SK-N-SH (cell line): ENCODE measurements around the gene GRK1. TPM values are rescaled to one million over a fixed set of nuclear protein-coding genes. Genes with fewer than 3 reads are reported as not detected.

Experiments used
- CTCF ChIA-PET: fragments of 300-600, 350-600 bp; formaldehyde crosslinking; extraction: SDS; loops from one replicate; lab custom pipeline; 2021; lab: Yijun Ruan, JAX
- POLR2A ChIA-PET: fragments of 350-600 bp; sonication (Branson Sonifier 250); formaldehyde crosslinking; extraction: SDS; loops from one replicate; lab custom pipeline; 2020; ENCODE audit warnings: antibody characterized with exemption, inconsistent platforms; lab: Yijun Ruan, JAX
- DNase-seq: peaks from one replicate; pipeline ENCODE4 v3.0.0; 2012
- H2AFZ ChIP-seq: fragments of 200-600 bp; sonication (generic); 2 replicates; pipeline ENCODE4 v1.8.1; 2016; ENCODE audit warnings: antibody characterized with exemption, mild to moderate bottlenecking, low read depth
- H3F3A ChIP-seq: fragments of 200-600 bp; sonication (generic); replicated peaks from 2 replicates; pipeline ENCODE3; 2016; ENCODE audit warnings: antibody characterized with exemption, mild to moderate bottlenecking; ENCODE audit not compliant: insufficient read depth
- H3K27ac ChIP-seq, 2 experiments: fragments of 200-500 bp in 1 of 2; fragments of 200-600 bp in 1 of 2; sonication (Bioruptor generic) in 1 of 2; sonication (generic), shearing (Covaris generic) in 1 of 2; 2 replicates each; pipeline versions ENCODE4 v1.5.1 to v1.6.1; 2014 to 2016; ENCODE audit warnings: low read depth in 2 of 2, inconsistent platforms in 1 of 2, low read length in 1 of 2, mild to moderate bottlenecking in 1 of 2, mixed read lengths in 1 of 2
- H3K27me3 ChIP-seq: fragments of 200-600 bp; sonication (generic), shearing (Covaris generic); 2 replicates; pipeline ENCODE4 v1.6.1; 2016; ENCODE audit warnings: mixed run types; ENCODE audit not compliant: insufficient read depth
- H3K36me3 ChIP-seq, 2 experiments: fragments of 200-500 bp in 1 of 2; fragments of 200-600 bp in 1 of 2; sonication (Bioruptor generic) in 1 of 2; sonication (generic) in 1 of 2; replicated peaks in 1 of 2; 2 replicates each; pipeline versions ENCODE3 to v1.5.1; 2014 to 2016; ENCODE audit warnings: low read length in 1 of 2, mild to moderate bottlenecking in 1 of 2; ENCODE audit not compliant: insufficient read depth in 2 of 2, control insufficient read depth in 1 of 2
- H3K4me1 ChIP-seq, 2 experiments: fragments of 200-500 bp in 1 of 2; fragments of 200-600 bp in 1 of 2; sonication (Bioruptor generic) in 1 of 2; sonication (generic), shearing (Covaris generic) in 1 of 2; 2 replicates each; pipeline versions ENCODE4 v1.5.1 to v1.6.1; 2014 to 2016; ENCODE audit warnings: low read depth in 1 of 2, low read length in 1 of 2, mixed run types in 1 of 2; ENCODE audit not compliant: insufficient read depth in 2 of 2, control insufficient read depth in 1 of 2
- H3K4me2 ChIP-seq: fragments of 200-600 bp; sonication (generic), shearing (Covaris generic); 2 replicates; pipeline ENCODE4 v1.6.1; 2017; ENCODE audit warnings: mixed run types
- H3K4me3 ChIP-seq, 2 experiments: fragments of 200-500 bp in 1 of 2; fragments of 200-600 bp in 1 of 2; sonication (Bioruptor generic) in 1 of 2; sonication (generic), shearing (Covaris generic) in 1 of 2; 2 replicates each; pipeline versions ENCODE4 v1.5.1 to v1.8.1; 2014 to 2016; ENCODE audit warnings: low read depth in 2 of 2, inconsistent platforms in 1 of 2, low read length in 1 of 2, mild to moderate bottlenecking in 1 of 2, mixed read lengths in 1 of 2, moderate library complexity in 1 of 2
- H3K79me2 ChIP-seq: fragments of 200-600 bp; sonication (generic); 2 replicates; pipeline ENCODE4 v1.8.1; 2017; ENCODE audit warnings: mild to moderate bottlenecking; ENCODE audit not compliant: insufficient read depth
- H3K9ac ChIP-seq: fragments of 200-600 bp; sonication (generic); 2 replicates; pipeline ENCODE4 v1.6.1; 2017; ENCODE audit warnings: mixed run types
- H3K9me2 ChIP-seq: fragments of 200-600 bp; sonication (generic); 2 replicates; pipeline ENCODE4 v1.6.1; 2017; ENCODE audit warnings: mixed run types
- H3K9me3 ChIP-seq: fragments of 200-600 bp; sonication (generic); 2 replicates; pipeline ENCODE4 v1.6.1; 2017; ENCODE audit warnings: mixed run types, mild to moderate bottlenecking, moderate library complexity
- H4K20me1 ChIP-seq: fragments of 200-600 bp; sonication (generic); 2 replicates; pipeline ENCODE4 v1.6.1; 2017; ENCODE audit warnings: mild to moderate bottlenecking, mixed run types; ENCODE audit not compliant: insufficient read depth
- CHD2 ChIP-seq: fragments of 150-350 bp; IDR thresholded peaks from 2 replicates; pipeline ENCODE4 v1.6.1; 2018; ENCODE audit warnings: low read length; ENCODE audit not compliant: partially characterized antibody
- CTCF ChIP-seq: fragments of 200-600 bp; sonication (generic); IDR thresholded peaks from 2 replicates; pipeline ENCODE4 v1.6.1; 2017; ENCODE audit warnings: antibody characterized with exemption, mild to moderate bottlenecking, moderate library complexity
- ELF1 ChIP-seq: IDR thresholded peaks from 2 replicates; pipeline ENCODE4 v1.4.0; 2012
- FOSL2 ChIP-seq: IDR thresholded peaks from 2 replicates; pipeline ENCODE4 v1.4.0; 2012; ENCODE audit warnings: low read depth, mild to moderate bottlenecking, moderate library complexity, borderline replicate concordance
- FOXJ3 ChIP-seq: sonication (generic); formaldehyde crosslinking; IDR thresholded peaks from 2 replicates; pipeline ENCODE4 v1.5.1; 2020; ENCODE audit warnings: mild to moderate bottlenecking, missing genetic modification reagents
- FOXM1 ChIP-seq: IDR thresholded peaks from 2 replicates; pipeline ENCODE4 v1.4.0; 2012; ENCODE audit warnings: low read depth, mild to moderate bottlenecking
- GABPA ChIP-seq: IDR thresholded peaks from 2 replicates; pipeline ENCODE4 v1.4.0; 2012; ENCODE audit warnings: low read depth, mild to moderate bottlenecking
- GATA2 ChIP-seq: sonication (generic); formaldehyde crosslinking; IDR thresholded peaks from 2 replicates; pipeline ENCODE4 v1.5.0; 2020; ENCODE audit warnings: mild to moderate bottlenecking, missing genetic modification reagents
- MAX ChIP-seq: IDR thresholded peaks from 2 replicates; pipeline ENCODE4 v1.4.0; 2012; ENCODE audit warnings: low read depth
- NRF1 ChIP-seq: IDR thresholded peaks from 2 replicates; pipeline ENCODE4 v1.6.1; 2012; ENCODE audit warnings: low read depth, mild to moderate bottlenecking, low read length
- RAD21 ChIP-seq: IDR thresholded peaks from 2 replicates; pipeline ENCODE4 v1.6.1; 2012; ENCODE audit warnings: mild to moderate bottlenecking, low read length
- RCOR1 ChIP-seq: fragments of 150-350 bp; IDR thresholded peaks from 2 replicates; pipeline ENCODE4 v1.6.1; 2017; ENCODE audit warnings: antibody characterized with exemption, low read length
- REST ChIP-seq: IDR thresholded peaks from 2 replicates; pipeline ENCODE4 v1.6.1; 2012; ENCODE audit warnings: mild to moderate bottlenecking, low read depth, low read length, moderate library complexity
- RFX5 ChIP-seq: IDR thresholded peaks from 2 replicates; pipeline ENCODE4 v1.6.1; 2012; ENCODE audit warnings: mild to moderate bottlenecking, improper control_type of control experiment, low read length
- SMC3 ChIP-seq: IDR thresholded peaks from 2 replicates; pipeline ENCODE4 v1.6.1; 2012; ENCODE audit warnings: low read depth, low read length, improper control_type of control experiment
- TEAD4 ChIP-seq: IDR thresholded peaks from 2 replicates; pipeline ENCODE4 v1.4.0; 2012; ENCODE audit warnings: mild to moderate bottlenecking, borderline replicate concordance; ENCODE audit not compliant: insufficient read depth
- USF2 ChIP-seq: fragments of 150-350 bp; IDR thresholded peaks from 2 replicates; pipeline ENCODE4 v1.6.1; 2017; ENCODE audit warnings: antibody characterized with exemption, low read length, low read depth, borderline replicate concordance
- YY1 ChIP-seq: IDR thresholded peaks from 2 replicates; pipeline ENCODE4 v1.4.0; 2012; ENCODE audit warnings: low read depth, mild to moderate bottlenecking
- WGBS: methylation state at CpG from one replicate; pipeline ENCODE4 v1.1.6; 2017; ENCODE audit warnings: low lambda C conversion rate; 5-methylcytosine and 5-hydroxymethylcytosine counted together
- polyA plus RNA-seq, 3 experiments: library from polyadenylated mRNA; depleted of rRNA; stranded (reverse); fragments of >200 nt; gene quantifications; 2 replicates each; pipeline ENCODE4 v1.2.3, GENCODE V29; 2012
- TF ChIP-seq, protein P1 (sequence below): IDR thresholded peaks from 2 replicates; pipeline ENCODE4; 2012
- TF ChIP-seq, protein P2 (sequence below): IDR thresholded peaks from 2 replicates; pipeline ENCODE4 v1.4.0; 2012; ENCODE audit warnings: low read depth, borderline replicate concordance

The GRK1 gene
- polyA plus RNA-seq, 1 of the 3 experiments (the other 2 are of a cell fraction) = 0.12 TPM

- TF ChIP-seq MAX (no peak), NRF1 (no peak), RCOR1 (no peak), YY1 (no peak), GATA2 (no peak), ELF1 (no peak), CHD2 (no peak)
- TF ChIP-seq, all 33 proteins: peak for 0
Measured at GRCh38 chr13:113767366-113767765, 100.3 kb downstream of the GRK1 start (continued).

DNA sequence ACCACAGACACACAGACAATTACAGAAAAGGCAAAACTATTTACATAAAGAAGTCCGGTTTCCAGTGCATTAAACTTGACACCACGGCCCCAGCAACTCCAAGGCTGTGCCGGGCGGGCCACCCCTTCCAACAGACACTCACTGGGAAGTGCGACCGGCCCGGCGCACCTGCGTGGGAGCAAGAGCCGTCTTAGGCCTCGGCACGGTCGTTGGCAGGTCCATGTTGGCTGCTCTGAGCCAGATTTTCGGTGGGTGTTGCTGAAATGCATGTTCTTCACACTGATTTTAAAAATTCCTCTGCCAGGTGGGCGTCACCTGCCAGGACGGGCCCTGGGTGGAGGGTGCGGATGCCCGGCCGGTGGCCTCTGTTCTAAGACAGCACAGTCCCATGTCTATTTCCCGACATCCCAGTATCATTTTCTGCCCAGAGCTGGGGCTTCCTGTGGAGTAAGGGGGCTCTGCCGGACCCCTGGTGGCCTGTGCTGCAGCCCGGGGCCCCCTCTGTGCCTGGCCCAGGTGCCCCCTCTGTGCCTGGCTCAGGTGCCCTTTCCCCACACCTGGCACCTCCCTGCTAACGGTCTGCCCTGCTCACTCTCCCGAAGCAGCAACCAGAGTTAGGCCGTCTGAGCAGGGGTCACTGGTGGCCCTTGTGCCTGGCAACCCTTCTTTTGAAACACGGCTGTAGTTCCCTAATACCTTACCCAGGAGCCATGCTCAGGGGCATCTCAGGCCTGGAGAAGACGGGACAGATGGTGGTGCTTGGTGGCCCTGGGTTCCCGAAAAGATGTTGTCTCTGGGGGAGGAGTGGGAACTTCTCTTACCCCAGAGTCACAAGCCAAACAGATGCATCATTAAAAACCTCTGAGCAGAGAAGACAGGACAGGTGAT lies 101.2 kb downstream of the GRK1 start:
- no peaks in the 10 kb centered on the region for H3K9me3 ChIP-seq
- CTCF ChIA-PET = no interaction called here
- no peaks in the 10 kb centered on the region for H3K79me2 ChIP-seq
- H3K27me3 ChIP-seq = no peaks in the 10 kb centered on the region
- H3K9me2 ChIP-seq = no peaks in the 10 kb centered on the region
- H3K27ac ChIP-seq = no peak overlapping the region
- H4K20me1 ChIP-seq = no peaks in the 10 kb centered on the region
- DNase-seq = no peak
- WGBS = 89% methylated on average over 10 of the region's 28 CpGs
- H3K36me3 ChIP-seq = no peaks in the 10 kb centered on the region
- H3K9ac ChIP-seq = no peak overlapping the region
- H3K4me1 ChIP-seq = no peaks in the 10 kb centered on the region; a peak in 1 of 4 replicates
- no peaks in the 10 kb centered on the region for H3F3A ChIP-seq
- POLR2A ChIA-PET = interaction anchor here (1.1 kb wide), 1 partner anchor 9 kb away, joined by 3 read pairs; the partner anchor contains the start of gene TMEM255B
- H2AFZ ChIP-seq = no peak overlapping the region
- H3K4me2 ChIP-seq = no peak overlapping the region
- H3K4me3 ChIP-seq = no peak overlapping the region
- TF ChIP-seq RAD21 (no peak), FOSL2 (no peak), GATA2 (no peak), USF2 (no peak), YY1 (no peak), FOXJ3 (CRISPR knock-in tag) (no peak), SMC3 (no peak), REST (no peak), CTCF (no peak), GABPA (no peak), CHD2 (no peak), TEAD4 (no peak), FOXM1 (no peak), RFX5 (no peak)
- TF ChIP-seq, protein P1, sequence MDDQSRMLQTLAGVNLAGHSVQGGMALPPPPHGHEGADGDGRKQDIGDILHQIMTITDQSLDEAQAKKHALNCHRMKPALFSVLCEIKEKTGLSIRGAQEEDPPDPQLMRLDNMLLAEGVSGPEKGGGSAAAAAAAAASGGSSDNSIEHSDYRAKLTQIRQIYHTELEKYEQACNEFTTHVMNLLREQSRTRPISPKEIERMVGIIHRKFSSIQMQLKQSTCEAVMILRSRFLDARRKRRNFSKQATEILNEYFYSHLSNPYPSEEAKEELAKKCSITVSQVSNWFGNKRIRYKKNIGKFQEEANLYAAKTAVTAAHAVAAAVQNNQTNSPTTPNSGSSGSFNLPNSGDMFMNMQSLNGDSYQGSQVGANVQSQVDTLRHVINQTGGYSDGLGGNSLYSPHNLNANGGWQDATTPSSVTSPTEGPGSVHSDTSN = no peak
- TF ChIP-seq, protein P2, sequence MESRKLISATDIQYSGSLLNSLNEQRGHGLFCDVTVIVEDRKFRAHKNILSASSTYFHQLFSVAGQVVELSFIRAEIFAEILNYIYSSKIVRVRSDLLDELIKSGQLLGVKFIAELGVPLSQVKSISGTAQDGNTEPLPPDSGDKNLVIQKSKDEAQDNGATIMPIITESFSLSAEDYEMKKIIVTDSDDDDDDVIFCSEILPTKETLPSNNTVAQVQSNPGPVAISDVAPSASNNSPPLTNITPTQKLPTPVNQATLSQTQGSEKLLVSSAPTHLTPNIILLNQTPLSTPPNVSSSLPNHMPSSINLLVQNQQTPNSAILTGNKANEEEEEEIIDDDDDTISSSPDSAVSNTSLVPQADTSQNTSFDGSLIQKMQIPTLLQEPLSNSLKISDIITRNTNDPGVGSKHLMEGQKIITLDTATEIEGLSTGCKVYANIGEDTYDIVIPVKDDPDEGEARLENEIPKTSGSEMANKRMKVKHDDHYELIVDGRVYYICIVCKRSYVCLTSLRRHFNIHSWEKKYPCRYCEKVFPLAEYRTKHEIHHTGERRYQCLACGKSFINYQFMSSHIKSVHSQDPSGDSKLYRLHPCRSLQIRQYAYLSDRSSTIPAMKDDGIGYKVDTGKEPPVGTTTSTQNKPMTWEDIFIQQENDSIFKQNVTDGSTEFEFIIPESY = no peak
